DND-41 (cell line): ENCODE measurements around the gene SPC24.

ENCODE experiments used
- ATAC-seq: fragments of 200-7000 bp; cut with Tn5 transposase; 3 replicates; pipeline ENCODE4 v1.9.1; 2021; ENCODE audit warnings: low read depth; ENCODE audit not compliant: insufficient read depth
- DNase-seq: peaks from one replicate; pipeline ENCODE4 v3.0.0-alpha.2; 2020
- H2AFZ ChIP-seq: 2 replicates; pipeline ENCODE4 v1.6.0; 2012; ENCODE audit warnings: low read depth, low read length
- H3K27ac ChIP-seq: 2 replicates; pipeline ENCODE4 v1.5.1; 2012; ENCODE audit warnings: low read length, inconsistent platforms
- H3K27me3 ChIP-seq: fragments of 200-600 bp; sonication (generic); 2 replicates; pipeline ENCODE4 v1.6.0; 2012; ENCODE audit warnings: low read length, mild to moderate bottlenecking, inconsistent platforms; ENCODE audit not compliant: insufficient read depth, poor library complexity
- H3K36me3 ChIP-seq: 2 replicates; pipeline ENCODE4 v1.5.1; 2012; ENCODE audit warnings: low read length, inconsistent platforms; ENCODE audit not compliant: insufficient read depth
- H3K4me1 ChIP-seq: 2 replicates; pipeline ENCODE4 v1.5.1; 2012; ENCODE audit warnings: mild to moderate bottlenecking, low read length; ENCODE audit not compliant: insufficient read depth
- H3K4me2 ChIP-seq: 2 replicates; pipeline ENCODE4 v1.6.0; 2012; ENCODE audit warnings: mild to moderate bottlenecking, moderate library complexity, low read length, inconsistent platforms; ENCODE audit not compliant: insufficient read depth
- H3K4me3 ChIP-seq, 2 experiments: fragments of 200-600 bp in 1 of 2; shearing (Covaris generic) in 1 of 2; 2 replicates each; pipeline ENCODE4 v1.5.1; 2012 to 2016; ENCODE audit warnings: inconsistent platforms in 2 of 2, low read length in 2 of 2, mild to moderate bottlenecking in 2 of 2, low read depth in 1 of 2, moderate library complexity in 1 of 2
- H3K79me2 ChIP-seq: 2 replicates; pipeline ENCODE4 v1.6.0; 2012; ENCODE audit warnings: low read length, inconsistent platforms; ENCODE audit not compliant: insufficient read depth
- H3K9ac ChIP-seq: 2 replicates; pipeline ENCODE4 v1.6.0; 2012; ENCODE audit warnings: low read depth, mild to moderate bottlenecking, inconsistent platforms, low read length, moderate library complexity
- H3K9me3 ChIP-seq: 2 replicates; pipeline ENCODE4 v1.5.1; 2012; ENCODE audit warnings: low read length, moderate library complexity, mild to moderate bottlenecking, inconsistent platforms; ENCODE audit not compliant: insufficient read depth, severe bottlenecking
- H4K20me1 ChIP-seq: 2 replicates; pipeline ENCODE4 v1.6.0; 2012; ENCODE audit warnings: low read length; ENCODE audit not compliant: insufficient read depth
- EZH2 ChIP-seq: IDR thresholded peaks from 3 replicates; pipeline ENCODE4 v1.6.1; 2012; ENCODE audit warnings: borderline replicate concordance, low read depth, mild to moderate bottlenecking, moderate library complexity, low read length, inconsistent platforms; ENCODE audit not compliant: severe bottlenecking
- TF ChIP-seq, protein P1 (sequence below): IDR thresholded peaks from 2 replicates; pipeline ENCODE4 v1.5.1; 2012; ENCODE audit warnings: borderline replicate concordance, low read length, moderate library complexity, mild to moderate bottlenecking; ENCODE audit not compliant: poor library complexity, severe bottlenecking; ENCODE audit errors: extremely low read depth

The SPC24 gene

DNA sequence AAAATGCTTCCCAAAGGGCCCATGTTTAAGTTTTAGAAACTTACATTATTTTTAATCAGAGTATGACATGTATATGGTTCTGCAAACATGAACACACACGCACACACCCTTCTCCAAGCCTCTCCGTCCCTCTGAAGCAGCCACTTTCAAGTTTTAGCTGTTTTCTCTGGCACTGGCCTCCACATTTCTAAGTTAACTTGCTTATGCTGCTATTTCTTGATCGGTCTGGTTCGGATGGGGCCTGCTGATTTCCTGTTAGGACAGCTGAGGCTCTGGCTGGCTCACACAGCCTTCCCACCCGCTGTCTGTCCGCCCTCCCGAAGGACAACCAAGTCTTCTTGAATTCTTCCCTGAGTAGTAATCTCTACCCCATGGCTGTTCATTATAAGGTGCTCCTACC is 4.4 kb downstream of the SPC24 start:
- H3K36me3 ChIP-seq, result peaks cover 73% of the 10 kb centered on the region
- ATAC-seq (no peak), DNase-seq (no peak)
- TF ChIP-seq, protein P1, sequence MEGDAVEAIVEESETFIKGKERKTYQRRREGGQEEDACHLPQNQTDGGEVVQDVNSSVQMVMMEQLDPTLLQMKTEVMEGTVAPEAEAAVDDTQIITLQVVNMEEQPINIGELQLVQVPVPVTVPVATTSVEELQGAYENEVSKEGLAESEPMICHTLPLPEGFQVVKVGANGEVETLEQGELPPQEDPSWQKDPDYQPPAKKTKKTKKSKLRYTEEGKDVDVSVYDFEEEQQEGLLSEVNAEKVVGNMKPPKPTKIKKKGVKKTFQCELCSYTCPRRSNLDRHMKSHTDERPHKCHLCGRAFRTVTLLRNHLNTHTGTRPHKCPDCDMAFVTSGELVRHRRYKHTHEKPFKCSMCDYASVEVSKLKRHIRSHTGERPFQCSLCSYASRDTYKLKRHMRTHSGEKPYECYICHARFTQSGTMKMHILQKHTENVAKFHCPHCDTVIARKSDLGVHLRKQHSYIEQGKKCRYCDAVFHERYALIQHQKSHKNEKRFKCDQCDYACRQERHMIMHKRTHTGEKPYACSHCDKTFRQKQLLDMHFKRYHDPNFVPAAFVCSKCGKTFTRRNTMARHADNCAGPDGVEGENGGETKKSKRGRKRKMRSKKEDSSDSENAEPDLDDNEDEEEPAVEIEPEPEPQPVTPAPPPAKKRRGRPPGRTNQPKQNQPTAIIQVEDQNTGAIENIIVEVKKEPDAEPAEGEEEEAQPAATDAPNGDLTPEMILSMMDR, result no peak
- TF ChIP-seq EZH2, result no peak
- H3K9me3 ChIP-seq, result no peaks in the 10 kb centered on the region
- no peaks in the 10 kb centered on the region for H3K27me3 ChIP-seq
- H2AFZ ChIP-seq, result no peak overlapping the region
- H3K4me2 ChIP-seq, result no peak overlapping the region
- H4K20me1 ChIP-seq, result peaks cover 21% of the 10 kb centered on the region
- H3K9ac ChIP-seq, result no peak overlapping the region
- peaks cover 31% of the 10 kb centered on the region for H3K4me1 ChIP-seq
- no peak overlapping the region for H3K4me3 ChIP-seq
- peaks cover 76% of the 10 kb centered on the region for H3K79me2 ChIP-seq
- H3K27ac ChIP-seq, result no peak overlapping the region

DNA sequence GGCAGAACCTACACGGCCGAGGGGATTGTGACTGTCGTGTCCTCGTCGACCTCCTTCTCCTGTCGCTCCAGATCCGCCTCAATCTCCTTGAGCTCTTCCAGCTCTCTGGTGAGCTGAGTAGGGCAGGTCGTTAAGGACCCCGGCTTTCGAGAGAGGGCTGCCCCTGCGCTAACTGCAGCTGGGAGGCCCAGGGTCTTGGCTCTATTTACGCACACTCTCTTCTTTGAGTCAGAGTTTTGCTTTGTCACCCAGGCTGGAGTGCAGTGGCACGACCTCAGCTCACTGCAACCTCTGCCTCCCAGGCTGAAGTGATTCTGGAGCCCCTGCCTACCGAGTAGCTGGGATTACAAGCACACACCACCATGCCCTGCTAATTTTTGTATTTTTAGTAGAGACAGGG is 7.6 kb downstream of the SPC24 start:
- Histone ChIP-seq H3K79me2 (peaks cover 60% of the 10 kb centered on the region), H4K20me1 (peaks cover 39% of the 10 kb centered on the region), H3K4me3 (no peak overlapping the region), H3K4me2 (no peak overlapping the region), H3K9me3 (no peaks in the 10 kb centered on the region), H2AFZ (no peak overlapping the region), H3K9ac (no peak overlapping the region), H3K27me3 (no peaks in the 10 kb centered on the region), H3K27ac (no peak overlapping the region), H3K4me1 (peaks cover 14% of the 10 kb centered on the region), H3K36me3 (peaks cover 84% of the 10 kb centered on the region)
- TF ChIP-seq EZH2, result no peak
- TF ChIP-seq, protein P1, result no peak
- ATAC-seq (no peak), DNase-seq (no peak)

DNA sequence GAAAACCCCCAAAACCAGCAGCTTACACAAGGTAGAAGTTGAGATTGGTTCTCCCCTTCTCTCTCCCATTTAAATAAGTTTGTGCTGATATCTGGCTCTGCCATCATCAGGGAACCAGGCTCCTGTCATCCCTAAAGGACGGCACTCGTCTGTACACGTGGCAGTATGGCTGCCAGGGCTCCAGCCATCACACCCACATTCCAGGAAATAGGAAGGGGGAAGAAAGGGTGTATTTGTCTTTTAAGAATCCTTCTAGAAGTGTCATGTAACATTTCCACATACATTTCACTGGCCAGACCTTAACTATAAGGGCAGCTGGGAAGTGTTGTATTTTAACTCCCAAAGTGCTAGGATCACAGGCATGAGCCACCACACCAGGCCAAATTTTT is 10.1 kb downstream of the SPC24 start:
- no peak overlapping the region for H3K4me3 ChIP-seq
- TF ChIP-seq EZH2, result no peak
- TF ChIP-seq, protein P1, result no peak
- ATAC-seq, result no peak
- no peaks in the 10 kb centered on the region for H3K9me3 ChIP-seq
- peaks cover 28% of the 10 kb centered on the region for H4K20me1 ChIP-seq
- peaks cover 4% of the 10 kb centered on the region; the same call in 1 of the 2 replicates for H3K4me1 ChIP-seq
- H3K9ac ChIP-seq, result no peak overlapping the region
- no peaks in the 10 kb centered on the region for H3K27me3 ChIP-seq
- peaks cover 39% of the 10 kb centered on the region for H3K79me2 ChIP-seq
- no peak for DNase-seq
- H3K36me3 ChIP-seq, result peaks cover 76% of the 10 kb centered on the region
- H3K4me2 ChIP-seq, result no peak overlapping the region
- H2AFZ ChIP-seq, result no peak overlapping the region
- H3K27ac ChIP-seq, result no peak overlapping the region

DNA sequence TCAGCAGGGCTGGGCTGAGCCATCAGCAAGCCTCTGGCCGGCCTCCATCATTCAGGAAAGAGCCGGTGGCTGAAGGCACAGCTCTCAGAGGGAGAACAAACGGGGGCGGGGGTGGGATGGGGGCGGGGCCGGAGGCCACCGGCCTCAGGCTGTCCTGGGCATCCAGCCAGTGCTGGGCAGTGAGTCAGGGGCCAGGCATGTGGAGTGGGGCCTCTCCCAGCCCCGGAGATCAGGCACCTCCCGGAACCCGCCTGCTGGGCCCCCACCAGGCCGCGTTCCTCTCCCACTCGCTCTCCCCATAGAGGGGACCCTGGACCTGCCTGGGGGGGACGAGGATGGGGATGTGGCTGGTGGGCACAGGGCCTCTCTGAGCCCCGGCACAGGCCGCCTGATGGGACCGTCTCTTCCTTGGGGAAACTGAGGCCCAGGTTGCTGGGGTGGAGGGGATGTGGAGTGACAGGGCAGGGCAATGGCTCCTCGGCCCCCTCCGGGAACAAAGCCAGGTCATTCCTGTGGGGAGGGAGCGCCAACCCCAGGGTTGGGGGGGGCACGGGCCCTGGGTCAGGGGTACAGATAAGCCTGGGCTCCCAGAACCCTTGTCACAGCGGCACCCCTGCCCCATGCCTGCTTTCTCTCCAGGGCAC is 12.9 kb downstream of the SPC24 start:
- H3K4me1 ChIP-seq, result peaks cover 4% of the 10 kb centered on the region; the same call in 1 of the 2 replicates
- H2AFZ ChIP-seq, result no peak overlapping the region
- H3K27me3 ChIP-seq, result no peaks in the 10 kb centered on the region
- H3K9ac ChIP-seq, result no peak overlapping the region
- peak overlapping the region; percentile 5; the same call in 1 of the 2 replicates for H3K27ac ChIP-seq
- ATAC-seq, result no peak
- H3K4me2 ChIP-seq, result no peak overlapping the region
- no peak for DNase-seq
- peaks cover 16% of the 10 kb centered on the region for H3K79me2 ChIP-seq
- peaks cover 27% of the 10 kb centered on the region for H4K20me1 ChIP-seq
- no peak overlapping the region for H3K4me3 ChIP-seq
- no peaks in the 10 kb centered on the region for H3K9me3 ChIP-seq
- peaks cover 55% of the 10 kb centered on the region for H3K36me3 ChIP-seq
- no peak for TF ChIP-seq EZH2
- TF ChIP-seq, protein P1, result no peak
